Measurements from ENCODE around the gene LEFTY1. TPM values are rescaled to one million over a fixed set of nuclear protein-coding genes. Genes with fewer than 3 reads are reported as not detected.
A peak's percentile ranks its signal among the peaks of the same experiment; 100 is the strongest.
"Not testable (repeated sequence)": the region's sequence is repeated elsewhere in the genome, so short reads cannot be mapped to it uniquely, and the experiment has no call there.

Gene LEFTY1
- total RNA-seq, 1 donor from 2014 or later: not detected

DNA sequence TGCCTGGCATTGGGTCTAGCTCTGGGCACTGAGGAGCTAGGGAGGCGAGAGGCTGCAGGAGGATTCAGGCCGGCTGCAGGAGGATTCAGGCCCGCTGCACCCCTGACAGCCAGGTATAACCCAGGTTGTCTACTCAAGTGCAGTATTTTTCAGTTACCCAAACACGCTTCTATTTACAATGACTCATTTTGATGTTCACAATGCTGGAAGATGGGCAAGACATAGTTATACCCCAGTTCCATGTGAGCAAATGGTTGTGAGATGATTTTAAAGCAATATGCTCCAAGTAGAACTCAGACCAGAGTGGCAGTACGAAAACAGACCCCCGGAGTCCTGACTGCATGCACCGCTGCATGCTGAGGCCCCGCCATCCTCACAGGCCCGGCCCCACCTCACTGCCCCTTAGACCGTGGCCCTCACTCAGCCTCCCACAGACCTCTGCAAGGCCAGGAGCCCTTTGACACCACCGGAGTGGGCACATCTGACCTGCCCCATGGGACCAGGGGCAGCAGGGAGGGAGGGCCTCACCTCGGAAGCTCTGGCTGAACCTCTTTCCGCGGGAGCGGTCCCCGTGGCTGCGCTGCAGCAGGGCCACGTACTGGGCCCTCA lies 553 bp downstream of the LEFTY1 start:
- no peak for DNase-seq (ENCODE audit: low read depth in 2 of 2)

DNA sequence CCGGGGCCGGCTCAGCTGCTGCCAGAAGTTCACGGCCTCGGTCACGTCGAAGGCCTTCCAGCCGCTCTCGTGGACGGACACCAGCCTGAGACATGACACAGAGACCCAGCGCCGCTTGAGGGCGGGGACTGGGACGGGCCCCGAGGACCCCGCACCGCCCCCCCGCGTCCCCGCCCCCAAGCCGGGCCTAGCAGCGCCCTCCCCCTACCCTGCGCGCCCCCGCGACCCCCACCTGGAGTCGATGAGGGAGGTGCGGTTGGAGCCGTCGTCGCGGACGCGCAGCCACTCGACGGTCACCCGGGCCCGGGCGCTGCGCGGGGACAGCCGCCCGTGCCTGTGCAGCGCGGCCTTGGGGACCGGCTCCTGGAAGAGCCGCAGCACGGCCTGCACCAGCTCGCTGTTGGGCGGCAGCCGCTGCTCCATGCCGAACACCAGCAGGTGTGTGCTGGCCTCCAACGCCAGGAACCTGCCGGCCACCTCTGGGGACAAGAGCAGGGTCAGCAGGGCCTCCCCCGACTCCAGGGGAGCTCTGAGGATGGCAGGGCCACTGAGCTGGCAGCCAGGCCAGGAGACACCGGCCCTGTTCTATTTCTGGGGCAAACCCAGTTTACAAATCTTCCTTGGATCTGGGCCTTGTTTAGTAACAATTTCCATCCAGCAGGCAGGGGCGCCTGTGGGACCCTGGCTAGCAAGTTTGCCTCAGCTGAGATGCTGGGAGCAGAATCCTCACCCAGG lies 1.2 kb downstream of the LEFTY1 start:
- DNase-seq (ENCODE audit: low read depth in 2 of 2): not testable (repeated sequence)

DNA sequence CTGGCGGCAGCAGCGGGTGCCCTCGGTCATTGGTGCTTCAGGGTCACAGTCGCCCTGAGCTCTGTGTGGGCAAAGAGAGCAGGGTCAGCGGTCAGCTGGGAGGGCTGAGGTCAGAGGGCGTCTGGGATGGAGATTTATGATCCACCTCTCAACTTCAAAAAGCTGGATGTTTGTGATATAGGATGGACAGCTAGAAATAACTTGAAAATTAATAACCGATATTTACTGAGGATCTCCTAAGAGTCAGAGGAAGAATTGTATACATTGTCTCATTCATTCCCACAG lies 2.0 kb downstream of the LEFTY1 start:
- DNase-seq (ENCODE audit: low read depth in 2 of 2): no peak

DNA sequence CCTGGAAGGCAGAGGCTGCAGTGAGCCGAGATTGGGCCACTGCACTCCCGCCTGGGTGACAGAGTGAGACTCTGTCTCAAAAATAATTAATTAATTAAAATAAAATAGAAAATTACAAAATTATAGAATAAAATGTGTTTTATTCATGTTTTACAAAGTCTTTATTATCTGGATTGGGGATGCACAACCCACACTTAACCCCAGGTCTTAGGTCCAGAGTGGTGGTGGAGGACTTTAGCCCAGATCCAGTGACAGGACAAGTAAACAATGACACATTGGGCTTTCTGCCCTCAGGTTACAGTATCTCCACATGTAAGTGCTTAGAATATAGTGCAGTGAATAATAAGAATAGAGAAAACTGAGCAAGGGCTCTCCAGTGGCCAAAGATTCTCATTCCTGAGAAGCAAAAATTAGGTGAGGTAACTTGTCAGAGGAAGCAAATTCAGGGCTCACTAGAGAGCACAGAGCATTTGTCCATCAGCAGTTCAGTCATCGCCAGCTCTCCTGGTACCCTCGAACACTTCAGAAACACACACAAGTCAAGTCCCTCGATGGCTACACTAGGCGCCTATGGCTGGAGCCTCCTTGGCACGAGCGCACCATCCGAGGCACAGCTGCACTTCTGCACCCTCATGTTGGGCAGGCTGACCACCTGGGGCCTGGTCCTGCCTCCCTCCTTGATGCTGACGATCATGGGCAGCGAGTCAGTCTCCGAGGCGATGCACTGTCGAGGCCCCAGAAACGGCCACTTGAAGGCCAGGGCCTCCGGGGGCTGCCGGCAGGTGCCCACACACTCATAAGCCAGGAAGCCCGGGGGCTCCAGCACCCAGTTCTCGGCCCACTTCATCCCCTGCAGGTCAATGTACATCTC lies 2.6 kb downstream of the LEFTY1 start:
- DNase-seq (ENCODE audit: low read depth in 2 of 2): no peak

DNA sequence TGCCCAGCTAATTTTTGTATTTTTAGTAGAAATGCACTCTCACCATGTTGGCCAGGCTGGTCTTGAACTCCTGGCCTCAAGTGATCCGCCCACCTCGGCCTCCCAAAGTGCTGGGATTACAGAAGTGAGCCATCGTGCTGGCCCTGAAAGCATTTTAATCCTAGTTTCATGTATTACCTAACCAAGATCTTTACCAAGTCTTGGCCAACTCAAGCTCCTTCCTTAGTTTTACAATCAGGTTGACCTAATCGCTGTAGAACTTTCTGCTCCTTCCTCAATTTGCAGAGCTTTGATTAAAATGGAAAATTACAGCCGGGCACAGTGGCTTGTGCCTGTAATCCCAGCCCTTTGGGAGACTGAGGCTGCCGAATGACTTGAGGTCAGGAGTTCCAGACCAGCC lies 3.6 kb downstream of the LEFTY1 start:
- no peak for DNase-seq (ENCODE audit: low read depth in 2 of 2)

DNA sequence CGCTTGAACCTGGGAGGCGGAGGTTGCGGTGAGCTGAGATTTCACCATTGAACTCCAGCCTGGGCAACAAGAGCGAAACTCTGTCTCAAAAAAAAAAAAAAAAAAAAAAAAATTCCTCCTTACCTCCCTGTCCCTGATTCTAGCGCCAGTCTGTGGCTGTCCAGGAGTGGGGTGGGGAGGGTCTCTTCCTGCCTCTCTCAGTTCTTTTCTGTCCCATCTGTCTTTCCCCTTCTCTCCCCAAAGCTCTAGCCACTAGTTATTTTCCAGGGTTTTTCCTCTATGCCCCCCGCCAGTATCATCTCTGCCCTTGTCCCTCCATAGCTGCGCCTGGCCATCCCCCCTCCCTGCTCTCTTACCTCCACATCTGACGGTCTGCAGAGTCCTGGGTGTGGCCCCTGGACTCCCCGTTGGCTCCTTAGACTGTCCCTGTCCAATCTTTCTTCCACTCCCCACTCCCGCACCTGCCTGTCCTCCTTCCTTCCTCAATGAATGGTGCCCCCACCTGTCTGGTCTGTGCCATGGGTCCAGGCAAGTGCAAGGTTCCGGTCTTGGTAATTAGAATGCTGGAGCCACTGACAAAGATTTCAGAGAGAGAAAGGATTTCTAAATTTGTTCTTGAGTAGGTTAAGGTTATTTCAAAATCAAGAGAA lies 5.2 kb downstream of the LEFTY1 start:
- no peak for DNase-seq (ENCODE audit: low read depth in 2 of 2)

DNA sequence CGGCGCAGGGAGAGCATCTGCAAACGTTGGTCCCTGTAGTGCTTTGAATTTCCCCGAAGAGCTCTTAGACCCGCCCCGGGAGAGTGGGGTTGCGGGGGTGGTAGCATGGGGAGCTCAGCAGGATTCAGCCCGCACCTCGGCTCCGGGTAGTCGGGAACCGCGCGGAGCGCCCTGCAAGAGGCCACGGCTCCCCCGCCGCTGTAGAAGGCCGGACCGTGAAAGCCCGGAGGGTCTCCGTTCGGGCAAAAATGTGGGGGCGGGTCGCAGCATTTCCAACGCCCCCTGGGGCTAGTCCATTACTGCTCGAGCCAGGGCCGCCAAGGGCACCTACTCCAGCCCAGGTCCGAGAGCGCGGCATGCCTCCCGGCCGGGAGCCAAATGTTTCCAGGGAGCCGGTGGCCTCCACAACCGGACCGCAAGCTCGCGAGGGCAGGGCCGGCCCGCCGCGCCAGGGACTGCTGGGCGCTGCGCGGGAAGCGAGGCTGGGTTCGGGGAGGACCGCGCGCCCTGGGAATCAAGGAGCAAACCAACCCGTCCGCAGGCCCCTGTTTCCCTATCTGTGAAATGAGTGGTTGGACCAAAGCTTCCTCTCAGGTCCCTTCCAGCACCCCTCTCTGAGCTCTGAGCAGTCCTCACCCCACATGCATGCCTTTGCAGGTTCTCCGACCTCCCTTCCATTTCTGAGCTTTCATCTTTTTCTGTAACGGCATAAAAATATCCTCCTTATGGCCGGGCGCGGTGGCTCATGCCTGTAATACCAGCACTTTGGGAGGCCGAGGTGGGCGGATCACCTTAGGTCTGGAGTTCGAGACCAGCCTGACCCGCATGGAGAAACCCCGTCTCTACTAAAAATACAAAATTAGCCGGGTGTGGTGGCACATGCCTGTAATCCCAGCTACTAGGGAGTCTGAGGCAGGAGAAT lies 6.0 kb downstream of the LEFTY1 start:
- DNase-seq (ENCODE audit: low read depth in 2 of 2): peak; percentile 52 to 56

DNA sequence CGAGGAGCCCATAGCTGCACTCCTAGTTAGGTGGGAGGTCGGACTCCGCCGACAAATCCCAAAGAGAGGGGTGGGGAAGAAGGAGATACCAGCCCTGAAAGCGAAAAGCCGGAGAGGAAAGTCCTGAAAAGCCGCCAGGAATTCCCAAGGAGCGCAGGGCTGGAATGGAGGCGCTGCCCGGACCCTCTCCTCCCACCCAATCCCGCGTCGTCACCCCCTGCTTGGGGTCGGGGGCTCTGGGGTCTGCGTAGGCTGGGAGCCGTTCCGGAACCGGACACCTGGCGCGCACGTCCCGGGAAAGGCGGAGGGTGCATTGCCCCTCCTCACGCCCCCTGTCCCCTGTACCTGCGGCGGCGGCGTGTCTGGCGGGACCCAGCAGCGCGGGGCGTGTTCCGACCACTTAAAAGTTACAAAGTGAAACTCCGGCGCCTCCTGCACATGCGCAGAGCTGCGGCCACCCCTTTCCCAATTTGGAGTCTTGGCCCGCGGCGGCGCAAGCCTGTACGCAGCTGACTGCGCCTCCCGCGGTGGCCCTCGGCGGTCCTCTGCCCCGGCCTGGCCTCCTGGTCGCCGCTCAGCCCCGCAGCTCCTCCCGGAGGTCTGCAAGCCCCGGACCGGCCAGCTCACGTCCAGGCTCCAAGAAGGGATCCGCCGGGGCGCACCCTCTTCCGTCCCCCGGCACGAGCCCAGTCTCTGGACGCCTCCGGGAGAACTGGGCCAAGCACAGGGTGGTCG lies 6.8 kb downstream of the LEFTY1 start, which contains the start of gene TMEM63A:
Gene TMEM63A (minus strand): TSS at position 422 of the 735 bp plus-strand sequence. CDS start 4,800 bp downstream, outside the sequence.
- peak; percentile 84 to 86 for DNase-seq (ENCODE audit: low read depth in 2 of 2)

DNA sequence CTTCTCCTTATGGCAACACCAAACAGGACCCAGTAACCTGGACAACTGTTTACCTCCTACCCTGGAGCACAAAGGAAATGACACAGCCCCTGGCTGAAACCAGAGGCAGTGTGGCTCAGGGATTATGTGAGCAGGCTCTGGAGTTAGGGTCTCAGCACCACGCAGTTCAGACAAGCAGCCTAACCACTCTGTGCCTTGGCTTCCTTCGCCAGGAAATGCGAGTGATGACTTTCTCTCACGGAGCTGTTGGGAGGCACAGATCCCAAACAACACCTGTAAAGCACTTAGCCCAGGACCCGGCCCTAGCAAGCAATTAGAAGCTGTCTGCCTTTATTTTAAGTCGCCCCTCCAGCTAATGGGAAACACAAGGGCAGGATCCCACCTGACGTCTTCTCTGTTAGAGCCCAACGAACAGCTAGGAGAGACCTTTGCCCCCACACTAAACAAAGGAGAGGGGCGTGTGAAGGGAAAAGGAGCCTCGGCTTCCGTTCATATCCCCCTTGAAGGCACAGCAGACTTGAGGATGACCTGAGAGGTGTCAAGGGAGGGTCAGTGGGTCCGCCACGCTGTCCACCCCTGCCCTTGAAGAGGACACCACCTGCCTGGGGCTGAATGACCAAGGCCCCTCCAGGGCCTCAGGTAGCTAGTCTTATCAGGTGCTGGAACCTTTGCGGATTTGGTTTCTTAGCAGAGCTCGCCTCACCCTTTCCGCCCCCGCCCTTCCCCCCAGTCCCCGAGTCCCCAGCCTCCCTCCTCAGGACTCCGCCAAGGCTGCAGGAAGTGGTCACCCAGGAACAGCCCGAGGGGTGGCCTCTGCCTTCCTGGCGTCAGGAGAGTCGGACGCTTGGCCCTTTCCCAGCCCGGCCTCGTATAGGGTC lies 7.6 kb downstream of the LEFTY1 start:
- peak; percentile 41 to 86 for DNase-seq (ENCODE audit: low read depth in 2 of 2)

DNA sequence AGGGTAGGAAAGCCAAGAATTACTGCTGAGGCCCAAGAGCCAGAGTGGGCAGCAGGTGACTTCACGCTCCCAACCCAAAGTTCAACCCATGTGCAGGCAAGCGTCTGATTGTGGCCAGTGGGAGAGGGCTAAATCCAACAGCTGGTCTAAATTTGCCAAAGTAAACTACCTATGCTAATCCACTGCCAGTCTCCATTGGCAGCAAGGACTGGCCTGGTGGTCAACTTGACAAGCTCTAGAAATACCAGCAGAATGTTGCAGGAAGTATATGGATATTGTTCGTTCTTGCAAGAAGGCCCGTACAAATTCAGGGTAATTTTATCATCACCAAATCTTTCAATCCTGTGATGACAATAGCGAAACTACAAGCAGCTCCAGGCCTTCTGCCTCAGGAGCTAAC lies 8.3 kb downstream of the LEFTY1 start:
- no peak for DNase-seq (ENCODE audit: low read depth in 2 of 2)

DNA sequence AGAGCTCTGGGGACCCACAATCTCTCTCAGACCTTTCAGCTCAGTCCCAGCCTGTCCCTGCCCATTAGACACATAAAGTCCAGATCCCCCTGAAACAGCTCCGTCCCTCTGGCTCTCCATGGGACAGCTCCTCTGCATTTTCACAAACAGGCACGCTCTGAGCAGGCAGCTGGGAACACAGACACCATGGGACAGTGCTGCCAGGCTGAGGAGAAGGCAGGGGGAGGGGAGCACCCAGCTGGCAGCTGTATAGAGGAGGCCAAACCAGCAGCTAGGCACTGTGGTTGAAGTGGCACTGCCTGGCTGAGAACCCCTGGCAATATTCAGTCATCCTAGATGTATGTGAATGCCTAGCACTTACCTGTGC lies 8.7 kb downstream of the LEFTY1 start:
- no peak for DNase-seq (ENCODE audit: low read depth in 2 of 2)

DNA sequence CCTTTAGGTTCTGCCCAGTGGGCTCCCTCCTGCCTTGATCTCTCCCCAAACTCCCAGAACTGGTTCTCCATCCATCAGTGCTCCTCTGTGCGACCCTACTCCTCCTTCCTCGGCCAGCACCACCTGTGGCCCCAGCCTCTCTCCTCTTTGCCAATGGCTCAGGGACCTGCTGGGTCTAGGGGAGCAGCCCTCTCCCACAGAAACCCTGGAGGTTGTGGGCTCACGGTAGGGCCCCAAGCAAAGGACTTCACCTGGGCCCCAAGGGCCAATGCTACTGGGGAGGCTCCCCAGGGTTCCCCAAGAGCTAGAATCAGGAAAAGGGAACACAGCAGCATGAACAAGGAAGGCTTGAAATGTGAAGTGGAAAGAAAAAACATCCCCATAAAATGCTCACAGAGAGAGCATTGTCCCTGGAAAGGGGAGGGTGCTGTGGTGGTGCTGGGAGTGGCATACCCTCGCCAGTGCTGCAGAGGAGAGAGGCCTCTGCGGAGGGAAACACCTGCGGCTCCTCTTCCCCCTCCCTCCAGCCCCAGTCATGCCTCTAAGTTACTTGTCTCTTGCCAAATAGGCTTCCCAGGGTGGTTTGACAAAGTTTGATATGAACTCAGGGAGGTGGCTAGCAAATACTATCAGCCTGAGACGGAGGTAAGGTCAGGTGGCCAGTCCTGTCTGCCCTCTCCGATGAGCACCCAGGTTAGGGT lies 9.3 kb downstream of the LEFTY1 start:
- DNase-seq (ENCODE audit: low read depth in 2 of 2): no peak

DNA sequence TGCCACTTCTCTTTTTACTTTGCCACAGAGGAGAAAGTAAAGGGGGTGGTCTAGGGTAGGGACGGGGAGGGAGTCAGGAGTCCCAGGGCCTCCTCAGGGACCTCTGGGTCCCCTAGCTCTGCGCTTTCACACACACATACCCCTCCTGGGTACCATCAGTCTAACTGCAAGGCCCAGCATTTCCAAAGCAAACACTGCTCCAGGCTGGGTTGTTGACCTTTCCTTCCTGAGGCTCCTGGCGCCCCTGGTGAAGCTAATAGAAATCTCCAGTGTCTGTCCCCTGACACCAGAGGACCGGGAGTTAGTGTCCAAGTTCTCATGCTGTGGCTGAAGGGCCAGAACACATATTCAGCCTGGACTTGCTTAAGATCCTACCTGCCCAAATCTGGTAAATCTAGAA lies 10.7 kb downstream of the LEFTY1 start:
- no peak for DNase-seq (ENCODE audit: low read depth in 2 of 2)

DNA sequence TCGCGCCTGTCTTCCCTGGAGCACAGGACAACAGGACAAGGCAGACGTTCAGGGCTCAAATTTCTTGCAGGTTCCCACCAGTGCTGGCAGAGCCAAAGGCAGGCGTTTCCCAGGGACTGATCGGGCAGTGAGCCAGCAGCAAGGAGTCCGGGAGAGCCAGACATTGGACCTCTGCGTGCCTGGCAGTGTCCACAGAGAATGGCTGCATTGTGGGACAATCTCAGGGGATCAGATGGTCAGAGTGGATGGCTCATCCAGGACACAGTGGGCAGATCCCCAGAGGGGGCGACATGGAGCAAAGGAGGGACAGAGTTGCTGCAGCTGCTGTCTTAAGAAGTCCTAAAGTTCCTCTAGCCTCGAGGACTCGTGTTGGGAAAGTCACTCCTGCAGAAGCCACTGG lies 11.4 kb downstream of the LEFTY1 start:
- DNase-seq (ENCODE audit: low read depth in 2 of 2): peak in 1 of 2 donors; percentile 66

DNA sequence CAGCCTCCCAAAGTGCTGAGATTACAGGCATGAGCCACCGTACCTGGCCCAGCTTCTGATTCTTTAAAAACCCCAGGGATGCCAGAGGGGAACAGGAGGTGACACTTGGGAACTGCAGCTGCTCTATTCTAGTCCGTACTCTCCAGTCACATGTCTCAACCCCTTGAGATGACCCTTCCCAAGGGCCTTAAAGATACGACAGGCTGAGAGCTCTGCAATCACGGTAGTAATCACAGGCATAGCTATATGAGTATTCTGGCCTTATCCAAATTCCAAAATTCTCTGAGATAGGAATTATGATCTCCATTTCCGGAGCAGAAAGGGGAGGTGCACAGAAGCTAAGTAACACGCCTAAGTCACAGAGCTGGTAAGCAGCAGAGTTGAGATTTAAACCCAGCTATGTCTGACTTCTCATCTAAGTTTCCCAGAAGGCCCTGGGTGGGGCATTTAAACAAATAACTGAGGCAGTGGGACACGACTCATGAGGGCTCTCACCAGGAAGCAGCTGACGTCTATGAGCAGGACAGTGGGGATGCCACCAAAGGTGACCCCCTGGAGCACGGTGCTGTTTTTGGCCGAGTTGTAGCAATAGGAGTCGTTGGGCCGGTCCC lies 11.9 kb downstream of the LEFTY1 start:
- no peak for DNase-seq (ENCODE audit: low read depth in 2 of 2)

DNA sequence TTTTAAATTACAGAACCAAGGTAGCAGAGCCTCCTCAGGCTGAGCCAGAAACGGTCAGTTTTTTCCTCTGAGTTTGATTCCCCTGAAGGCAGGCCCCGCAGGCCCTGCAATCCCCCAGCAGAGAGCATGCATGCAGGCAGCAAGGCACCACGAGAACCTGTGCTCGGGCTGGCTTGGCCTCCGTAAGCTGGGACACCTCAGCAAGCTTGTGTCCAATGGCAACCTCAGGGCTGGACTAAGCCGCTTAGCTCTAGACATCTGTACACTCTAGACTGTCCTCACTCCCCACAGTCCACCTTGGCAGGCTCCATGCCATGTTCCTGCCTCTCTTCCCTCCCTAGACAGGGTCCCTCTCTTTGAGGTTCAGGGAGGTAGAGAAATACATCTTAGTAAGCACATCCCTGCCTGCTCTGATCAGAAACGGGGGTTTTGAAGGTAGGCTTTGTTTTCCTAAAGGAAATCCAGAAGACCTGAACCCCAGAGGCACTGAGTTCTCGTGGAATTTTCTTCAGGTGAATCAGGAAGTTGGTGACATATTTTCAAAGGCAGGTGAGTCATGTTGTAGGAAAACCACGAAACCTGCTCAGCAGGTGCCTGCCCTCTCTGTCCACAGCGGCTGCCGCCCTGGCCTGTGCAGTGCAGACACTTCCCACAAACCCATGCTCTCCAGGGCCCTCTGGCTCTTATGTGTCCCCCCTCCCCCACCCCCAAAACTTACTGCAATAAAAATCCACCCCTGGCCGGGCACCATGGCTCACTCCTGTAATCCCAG lies 13.7 kb downstream of the LEFTY1 start:
- no peak for DNase-seq (ENCODE audit: low read depth in 2 of 2)

DNA sequence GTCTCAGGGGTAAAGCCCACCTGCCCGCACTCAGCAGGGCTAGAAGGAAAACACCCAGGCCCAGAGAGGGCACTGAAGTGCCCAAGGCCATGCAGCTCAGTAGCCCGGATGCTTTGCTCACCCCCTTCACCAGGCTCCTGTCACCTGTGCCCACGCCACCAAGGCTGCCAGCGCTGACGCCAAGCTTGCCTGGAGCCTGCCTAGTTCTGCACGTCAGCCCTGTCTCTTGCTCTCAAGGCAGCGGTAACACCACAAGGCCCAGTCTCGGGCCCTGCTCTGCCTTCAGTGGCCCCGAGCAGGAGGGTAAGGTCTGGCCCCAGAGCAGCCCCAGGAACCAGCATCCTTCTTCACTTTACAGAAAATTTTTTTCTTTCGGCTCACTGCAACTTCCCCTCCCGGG lies 14.5 kb downstream of the LEFTY1 start:
- DNase-seq (ENCODE audit: low read depth in 2 of 2): no peak
